ENCODE data around the gene RAD23A.

The RAD23A gene

GRCh38 chr19:12936582-12936981, 9.1 kb upstream of the RAD23A start:
- DNase-seq = no peak
- no peaks in the 10 kb centered on the region for H3K27me3 Mint-ChIP-seq (ENCODE audit: low read depth, poor library complexity)
- TF ChIP-seq CTCF (IDR thresholded peaks at IDR 0.05) = no peak
- H3K4me3 Mint-ChIP-seq = no peak overlapping the region
- no peak overlapping the region for H3K27ac Mint-ChIP-seq
- no peaks in the 10 kb centered on the region for H3K9me3 Mint-ChIP-seq
- H3K36me3 Mint-ChIP-seq (ENCODE audit: low read depth) = peaks cover 35% of the 10 kb centered on the region
- peaks cover 62% of the 10 kb centered on the region for H3K4me1 Mint-ChIP-seq

- peaks cover 41% of the 10 kb centered on the region for H3K36me3 Mint-ChIP-seq (ENCODE audit: low read depth)
- peaks cover 62% of the 10 kb centered on the region for H3K4me1 Mint-ChIP-seq
- peak overlapping the region; percentile 100 for H3K4me3 Mint-ChIP-seq
- no peaks in the 10 kb centered on the region for H3K9me3 Mint-ChIP-seq
- no peaks in the 10 kb centered on the region for H3K27me3 Mint-ChIP-seq (ENCODE audit: low read depth, poor library complexity)
- TF ChIP-seq CTCF (IDR thresholded peaks at IDR 0.05) = no peak
- H3K27ac Mint-ChIP-seq = peak overlapping the region; percentile 97
- DNase-seq = no peak
Observed at GRCh38 chr19:12937093-12937926, 8.4 kb upstream of the RAD23A start.

- H3K4me1 Mint-ChIP-seq = peaks cover 62% of the 10 kb centered on the region
- H3K4me3 Mint-ChIP-seq = peak within 1 kb of the TSS; percentile 100
- no peaks in the 10 kb centered on the region for H3K27me3 Mint-ChIP-seq (ENCODE audit: low read depth, poor library complexity)
- DNase-seq = peak; percentile 99
- H3K36me3 Mint-ChIP-seq (ENCODE audit: low read depth) = peaks cover 47% of the 10 kb centered on the region
- no peaks in the 10 kb centered on the region for H3K9me3 Mint-ChIP-seq
- H3K27ac Mint-ChIP-seq = peak within 1 kb of the TSS; percentile 98
- TF ChIP-seq CTCF (IDR thresholded peaks at IDR 0.05) = no peak
Observed at GRCh38 chr19:12937927-12938778, 7.5 kb upstream of the RAD23A start, which contains the start of gene CALR. TSS of gene CALR (plus strand) at chr19:12938609. CDS start at chr19:12938680, 71 bp downstream.

- Mint-ChIP-seq H3K4me1 (peaks cover 61% of the 10 kb centered on the region), H3K27me3 (ENCODE audit: low read depth, poor library complexity) (no peaks in the 10 kb centered on the region), H3K36me3 (ENCODE audit: low read depth) (peaks cover 56% of the 10 kb centered on the region), H3K9me3 (no peaks in the 10 kb centered on the region), H3K27ac (peak overlapping the region; percentile 98), H3K4me3 (peak overlapping the region; percentile 100)
- DNase-seq = no peak
- TF ChIP-seq CTCF (IDR thresholded peaks at IDR 0.05) = no peak
Observed at GRCh38 chr19:12938779-12939601, 6.7 kb upstream of the RAD23A start.

- Mint-ChIP-seq H3K36me3 (ENCODE audit: low read depth) (peaks cover 65% of the 10 kb centered on the region), H3K27ac (peak overlapping the region; percentile 98), H3K4me3 (peak overlapping the region; percentile 100), H3K4me1 (peaks cover 64% of the 10 kb centered on the region), H3K27me3 (ENCODE audit: low read depth, poor library complexity) (no peaks in the 10 kb centered on the region), H3K9me3 (no peaks in the 10 kb centered on the region)
- TF ChIP-seq CTCF (IDR thresholded peaks at IDR 0.05) = no peak
- DNase-seq = no peak
Observed at GRCh38 chr19:12939975-12940423, 5.7 kb upstream of the RAD23A start.
